GM10266 (cell line): ENCODE measurements around the gene OR2AG1.

ENCODE experiments used
- DNase-seq: peaks from one replicate; pipeline ENCODE4 v3.0.0; 2012; ENCODE audit errors: extremely low spot score
- CTCF ChIP-seq: IDR thresholded peaks from 2 replicates; pipeline ENCODE4 v1.5.1; 2012; ENCODE audit warnings: mild to moderate bottlenecking, low read depth; ENCODE audit not compliant: control insufficient read depth, insufficient read depth; ENCODE audit errors: missing control alignments

Gene OR2AG1

GRCh38 chr11:6824136-6824823, 41.5 kb downstream of the OR2AG1 start:
- no peak for DNase-seq

GRCh38 chr11:6825231-6825744, 42.5 kb downstream of the OR2AG1 start:
- TF ChIP-seq CTCF, result no peak
- DNase-seq, result no peak

More at GRCh38 chr11:6824136-6824823, 41.5 kb downstream of the OR2AG1 start:
- TF ChIP-seq CTCF, result no peak

- no peak for TF ChIP-seq CTCF
- no peak for DNase-seq
Measured at GRCh38 chr11:6828103-6828502, 45.3 kb downstream of the OR2AG1 start.

- DNase-seq, result no peak
- no peak for TF ChIP-seq CTCF
Measured at GRCh38 chr11:6833356-6833755, 50.5 kb downstream of the OR2AG1 start.

- no peak for DNase-seq
- no peak for TF ChIP-seq CTCF
Measured at GRCh38 chr11:6834021-6834420, 51.2 kb downstream of the OR2AG1 start.
